Measurements from ENCODE around the gene GP2.

GRCh38 chr16:20325005-20325404 is 2.3 kb downstream of the GP2 start:
- TF ChIP-seq CTCF (IDR thresholded peaks at IDR 0.05), result no peak
- no peak for TF ChIP-seq POLR2A (IDR thresholded peaks at IDR 0.05)
- no peak for TF ChIP-seq EP300 (IDR thresholded peaks at IDR 0.05)
